ENCODE results near the gene NXPH4.

Gene NXPH4

GRCh38 chr12:57250956-57251355, 34.4 kb downstream of the NXPH4 start, which contains the start of gene STAC3:
STAC3 (minus strand) TSS chr12:57251187; CDS start chr12:57249636, 1,551 bp downstream.
- no peak for TF ChIP-seq CTCF (IDR thresholded peaks at IDR 0.05; ENCODE audit: control insufficient read depth, extremely low read depth, insufficient read depth)
- no peak for DNase-seq (ENCODE audit: low read depth)
- no peak within 1 kb of the TSS for H3K4me3 ChIP-seq (ENCODE audit: low read depth, low read length)

GRCh38 chr12:57254506-57255280, 38.1 kb downstream of the NXPH4 start:
- H3K4me3 ChIP-seq (ENCODE audit: low read depth, low read length) = no peak overlapping the region
- no peak for DNase-seq (ENCODE audit: low read depth)
- no peak for TF ChIP-seq CTCF (IDR thresholded peaks at IDR 0.05; ENCODE audit: control insufficient read depth, extremely low read depth, insufficient read depth)

- no peak for DNase-seq (ENCODE audit: low read depth)
- no peak for TF ChIP-seq CTCF (IDR thresholded peaks at IDR 0.05; ENCODE audit: control insufficient read depth, extremely low read depth, insufficient read depth)
- no peak overlapping the region for H3K4me3 ChIP-seq (ENCODE audit: low read depth, low read length)
These were observed 39.3 kb downstream of the NXPH4 start for GRCh38 chr12:57255916-57256315.

GRCh38 chr12:57258977-57259970, 42.7 kb downstream of the NXPH4 start:
- H3K4me3 ChIP-seq (ENCODE audit: low read depth, low read length) = no peak overlapping the region
- TF ChIP-seq CTCF (IDR thresholded peaks at IDR 0.05; ENCODE audit: control insufficient read depth, extremely low read depth, insufficient read depth) = no peak
- no peak for DNase-seq (ENCODE audit: low read depth)

- no peak for TF ChIP-seq CTCF (IDR thresholded peaks at IDR 0.05; ENCODE audit: control insufficient read depth, extremely low read depth, insufficient read depth)
- no peak for DNase-seq (ENCODE audit: low read depth)
- H3K4me3 ChIP-seq (ENCODE audit: low read depth, low read length) = no peak overlapping the region
These were observed 43.8 kb downstream of the NXPH4 start for GRCh38 chr12:57260366-57260765.

- no peak for TF ChIP-seq CTCF (IDR thresholded peaks at IDR 0.05; ENCODE audit: control insufficient read depth, extremely low read depth, insufficient read depth)
- H3K4me3 ChIP-seq (ENCODE audit: low read depth, low read length) = no peak overlapping the region
- DNase-seq (ENCODE audit: low read depth) = no peak
These were observed 44.9 kb downstream of the NXPH4 start for GRCh38 chr12:57261428-57261865.

All from LNCaP clone FGC (cell line).